NCI-H187 treated with DMSO at 0.1 percent for 48 hours (cell line): ENCODE measurements around the gene MAD1L1.

Experiments
- DNase-seq: peaks from one replicate; lab custom pipeline; 2025; lab: John Stamatoyannopoulos, UW

Gene MAD1L1

DNA sequence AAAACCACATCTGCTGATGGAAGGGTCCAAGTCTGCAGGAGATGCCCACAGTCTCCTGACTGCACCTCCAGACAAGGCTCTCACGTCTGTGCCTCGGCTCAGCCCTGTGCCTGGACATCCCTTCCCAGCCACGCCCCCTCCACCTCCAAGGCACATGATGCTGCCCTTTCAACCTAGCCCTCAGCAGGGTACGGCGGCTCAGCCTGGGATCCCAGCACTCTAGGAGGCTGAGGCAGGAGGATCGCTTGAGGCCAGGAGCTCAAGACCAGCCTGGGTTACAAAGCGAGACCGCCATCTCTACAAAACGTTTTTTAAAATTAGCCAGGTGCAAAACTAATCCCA, 14.3 kb downstream of the MAD1L1 start:
- DNase-seq, result no peak

DNA sequence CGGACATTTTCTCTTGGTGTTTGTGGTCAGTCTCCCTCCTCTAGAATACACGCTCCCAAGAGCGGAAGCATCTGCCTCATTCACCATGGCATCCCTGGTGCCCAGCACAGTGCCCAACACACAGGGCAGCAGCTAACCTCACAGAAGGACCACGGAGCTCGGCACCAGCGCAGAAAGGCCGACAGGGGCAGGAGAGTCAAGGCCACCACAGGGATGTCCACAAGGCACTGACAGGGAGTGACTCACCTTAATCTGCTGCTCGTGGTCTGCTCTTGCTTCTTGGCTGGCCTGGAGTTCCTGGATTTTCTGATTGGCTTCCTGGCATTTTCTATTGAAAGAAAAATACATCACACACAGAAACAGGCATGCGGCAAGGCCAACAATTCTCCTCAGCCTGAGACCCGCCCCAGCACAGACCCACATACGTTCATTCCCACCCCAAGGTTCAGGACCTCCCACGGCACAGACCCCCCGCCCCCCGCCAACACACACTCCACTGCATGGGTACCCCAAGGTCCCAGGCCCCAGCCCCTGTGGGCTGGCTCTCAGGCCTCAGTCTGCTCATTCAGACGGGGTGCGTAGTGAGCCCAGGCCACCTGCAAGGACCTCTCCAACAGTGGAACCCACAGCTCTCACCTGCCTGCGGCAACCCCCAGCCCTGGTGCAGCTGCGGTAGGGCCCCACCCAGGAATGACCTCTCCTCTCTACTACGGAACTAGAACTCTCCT, 14.9 kb downstream of the MAD1L1 start:
- DNase-seq, result no peak

DNA sequence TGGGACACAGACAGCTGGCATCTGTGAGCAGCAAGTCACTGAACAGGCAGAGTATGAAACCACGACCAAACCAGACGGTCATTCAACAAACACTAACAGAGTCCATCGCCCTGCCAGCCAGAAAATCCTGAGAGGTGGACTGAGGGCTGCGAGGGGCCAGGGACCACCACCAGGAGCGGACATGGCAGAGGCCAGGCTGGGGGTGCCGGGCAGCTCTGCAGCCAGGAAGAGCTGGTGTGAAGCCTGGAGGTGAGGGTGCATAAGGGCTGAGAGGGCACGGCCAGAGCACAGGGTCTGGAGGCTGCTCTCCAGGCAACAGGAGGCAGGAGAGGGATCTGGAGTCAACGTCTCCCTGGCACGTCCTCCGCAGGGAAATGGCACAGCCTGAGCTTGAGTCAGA, 15.5 kb downstream of the MAD1L1 start:
- DNase-seq, result no peak

DNA sequence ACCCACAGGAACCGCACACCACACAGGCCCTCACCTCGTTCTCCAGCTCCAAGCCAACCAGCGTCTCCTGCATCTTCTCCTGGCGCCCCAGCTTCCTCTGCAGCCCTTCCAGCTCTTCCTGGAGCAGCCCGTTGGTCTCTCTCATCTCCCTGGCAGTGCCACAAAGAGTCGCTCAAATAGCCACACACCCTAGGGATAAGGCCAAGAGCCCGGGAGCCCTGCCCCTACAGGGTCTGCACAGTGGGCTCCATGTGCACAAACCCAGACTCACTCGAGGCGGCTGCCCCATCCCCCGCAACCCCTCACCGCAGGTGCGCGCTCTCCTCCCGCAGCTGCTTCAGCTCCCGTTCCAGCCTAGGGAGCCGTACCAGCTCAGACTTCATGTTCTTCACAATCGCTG, 16.9 kb downstream of the MAD1L1 start:
- DNase-seq, result no peak

DNA sequence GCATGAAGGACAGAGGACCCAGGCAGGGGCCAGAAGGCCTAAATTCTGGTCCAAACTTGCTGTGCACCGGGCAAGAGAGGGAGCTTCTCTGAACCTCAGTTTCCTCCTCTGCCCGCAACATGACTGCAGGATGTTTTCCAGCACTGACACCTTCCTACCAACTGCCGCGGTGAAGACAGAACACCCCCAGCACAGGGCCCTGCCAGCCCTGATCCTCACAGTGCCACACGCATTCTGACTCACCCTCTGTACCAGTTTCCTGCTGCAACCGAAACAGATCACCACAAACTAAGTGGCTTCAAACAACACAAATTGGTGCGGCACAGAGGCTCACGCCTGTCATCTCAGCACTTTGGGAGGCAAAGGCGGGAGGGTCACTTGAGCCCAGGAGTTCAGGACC, 18.1 kb downstream of the MAD1L1 start:
- DNase-seq, result no peak

DNA sequence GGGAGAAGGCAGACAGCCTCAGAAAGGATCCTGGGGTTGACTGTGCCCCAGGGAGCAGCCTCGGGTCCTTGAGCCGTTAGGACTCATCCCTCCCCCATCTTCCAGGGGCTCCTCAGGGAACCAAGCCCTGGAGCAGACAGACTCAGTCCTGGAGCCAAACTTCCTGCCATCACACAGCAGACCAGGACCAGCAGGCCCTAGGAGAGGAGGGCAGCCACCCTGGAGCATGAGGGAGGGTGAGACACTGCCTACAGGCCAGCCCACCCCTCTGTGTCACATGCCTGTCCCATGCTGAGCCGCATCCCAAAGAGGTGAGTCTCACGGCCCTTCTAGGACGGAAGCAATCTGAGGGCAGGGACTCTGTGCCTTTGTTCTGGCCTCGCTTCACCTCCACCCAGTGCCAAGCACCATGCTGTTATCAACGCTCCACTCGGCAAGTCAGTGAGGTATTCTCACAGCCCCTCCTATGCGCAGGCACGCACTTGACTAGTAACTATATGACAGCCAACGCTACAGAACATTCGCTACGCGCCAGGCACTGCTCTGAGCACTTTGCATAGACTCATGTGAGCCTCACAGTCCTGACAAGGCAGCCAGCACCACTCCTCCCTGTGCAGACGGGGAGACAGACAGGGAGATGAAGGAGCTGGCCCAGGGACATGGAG, 19.1 kb downstream of the MAD1L1 start:
- no peak for DNase-seq

DNA sequence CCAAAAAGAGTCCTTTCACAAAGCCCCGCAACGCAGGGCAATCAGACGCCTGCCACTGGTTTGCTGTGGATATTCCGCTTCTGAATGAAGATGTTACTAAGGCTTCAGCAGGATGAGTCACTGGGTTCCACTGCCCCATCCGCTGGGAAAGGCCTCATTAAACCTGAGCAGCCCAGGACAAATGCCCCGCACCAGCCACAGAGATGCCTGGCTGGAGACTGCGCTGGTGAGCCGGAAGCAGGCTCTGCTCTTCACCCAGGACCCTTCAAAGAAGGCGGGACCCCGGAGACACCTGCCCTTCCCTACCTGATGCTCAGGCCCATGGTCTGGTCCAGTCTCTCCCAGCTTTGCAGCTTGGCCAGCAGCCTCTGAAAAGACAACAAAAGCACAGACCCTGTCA, 19.8 kb downstream of the MAD1L1 start:
- DNase-seq, result no peak

DNA sequence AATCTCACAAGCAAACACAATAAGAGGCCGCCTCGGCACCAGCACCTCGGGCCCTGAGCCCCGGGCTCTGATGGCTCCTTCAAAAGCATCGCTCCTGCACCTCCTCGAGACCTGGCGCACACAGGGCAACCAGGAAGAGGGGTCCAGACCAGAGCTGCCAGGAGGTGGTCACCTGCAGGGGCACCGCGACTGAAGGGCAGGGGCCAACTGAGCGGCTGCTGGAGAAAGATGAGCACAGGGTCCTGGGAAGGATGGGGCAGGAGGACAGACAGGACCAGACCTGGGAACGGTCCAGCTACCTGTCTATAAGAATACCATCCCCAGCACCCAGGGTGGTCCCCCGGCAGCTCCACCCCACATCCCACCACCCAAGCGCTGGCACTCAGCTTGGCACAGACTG, 20.8 kb downstream of the MAD1L1 start:
- no peak for DNase-seq

DNA sequence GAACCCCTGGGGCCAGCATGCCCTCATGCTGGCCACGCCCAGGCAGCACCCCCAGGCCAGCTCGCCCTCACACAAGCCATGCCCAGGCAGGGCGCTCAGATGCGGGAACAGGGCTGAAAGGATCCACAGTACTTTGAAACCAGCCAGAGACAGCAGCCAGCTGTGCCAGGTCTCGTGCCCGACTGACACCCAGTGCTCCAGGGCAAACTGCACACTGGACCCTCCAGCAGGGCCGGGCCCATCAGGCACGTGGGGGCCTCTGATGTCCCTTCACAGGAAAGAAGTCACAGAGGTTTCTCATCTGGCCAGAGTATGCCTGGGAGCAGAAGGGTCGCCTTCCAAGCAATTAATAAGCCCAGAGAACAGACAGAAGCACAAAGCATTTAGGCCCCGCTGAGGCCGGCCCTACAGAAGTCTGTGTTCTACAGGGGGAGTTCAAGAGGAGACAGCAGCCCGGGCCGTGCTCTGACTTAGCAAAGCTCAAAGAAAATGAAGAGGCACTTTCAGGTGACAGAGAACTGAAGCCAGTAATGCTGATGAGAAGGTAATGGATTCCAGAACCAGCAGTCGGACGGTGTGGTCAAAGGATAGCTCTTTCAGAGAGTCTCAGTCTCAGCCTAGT, 21.4 kb downstream of the MAD1L1 start:
- no peak for DNase-seq

DNA sequence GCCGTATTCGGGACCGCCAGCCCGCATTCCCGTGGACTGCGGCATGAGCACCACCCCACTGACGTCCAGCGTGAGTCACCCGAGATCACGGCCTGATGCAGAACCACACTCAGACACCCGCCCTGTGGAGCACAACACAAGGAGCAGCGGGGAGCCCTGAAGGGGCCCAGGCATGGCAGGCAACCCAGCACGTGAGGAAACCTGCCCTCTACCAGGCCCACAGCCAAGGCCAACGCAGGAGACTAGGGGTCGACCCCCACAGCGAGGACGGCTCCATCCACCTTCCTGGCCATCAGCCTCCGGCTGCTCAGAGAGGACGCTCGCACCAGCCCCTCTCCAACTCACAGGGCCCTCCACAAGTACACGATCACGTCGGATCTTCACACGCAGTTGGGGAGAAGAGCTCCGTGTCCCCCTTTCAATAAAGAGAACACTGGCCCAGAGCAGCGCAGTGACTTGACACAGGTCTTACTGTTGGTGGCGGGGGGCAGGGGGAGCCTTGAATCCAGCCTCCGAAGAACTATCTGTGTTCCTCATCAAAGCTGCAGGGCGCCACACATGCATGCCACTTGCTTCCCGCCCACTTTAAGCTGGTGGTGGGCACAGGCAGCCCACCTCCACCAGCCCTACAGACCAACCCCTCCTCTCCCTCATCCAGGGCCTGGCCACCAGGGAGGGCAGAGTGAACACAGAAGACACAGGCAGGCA, 22.0 kb downstream of the MAD1L1 start:
- DNase-seq, result no peak

DNA sequence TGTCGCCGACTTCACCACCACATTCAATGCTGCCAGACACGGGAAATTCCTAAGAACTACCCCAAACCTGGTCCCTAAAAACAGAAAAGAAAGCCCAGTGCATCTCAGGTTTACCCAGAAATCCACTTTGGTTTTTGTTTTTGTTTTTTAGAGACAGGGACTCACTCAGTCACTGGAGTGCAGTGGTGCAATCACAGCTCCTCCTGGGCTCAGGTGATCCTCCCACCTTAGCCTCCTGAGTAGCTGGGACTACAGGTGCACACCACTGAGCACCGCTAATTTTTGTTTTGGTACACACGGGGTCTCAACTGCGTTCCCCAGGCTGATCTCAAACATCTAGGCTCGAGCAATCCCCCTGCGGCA, 22.8 kb downstream of the MAD1L1 start:
- no peak for DNase-seq

DNA sequence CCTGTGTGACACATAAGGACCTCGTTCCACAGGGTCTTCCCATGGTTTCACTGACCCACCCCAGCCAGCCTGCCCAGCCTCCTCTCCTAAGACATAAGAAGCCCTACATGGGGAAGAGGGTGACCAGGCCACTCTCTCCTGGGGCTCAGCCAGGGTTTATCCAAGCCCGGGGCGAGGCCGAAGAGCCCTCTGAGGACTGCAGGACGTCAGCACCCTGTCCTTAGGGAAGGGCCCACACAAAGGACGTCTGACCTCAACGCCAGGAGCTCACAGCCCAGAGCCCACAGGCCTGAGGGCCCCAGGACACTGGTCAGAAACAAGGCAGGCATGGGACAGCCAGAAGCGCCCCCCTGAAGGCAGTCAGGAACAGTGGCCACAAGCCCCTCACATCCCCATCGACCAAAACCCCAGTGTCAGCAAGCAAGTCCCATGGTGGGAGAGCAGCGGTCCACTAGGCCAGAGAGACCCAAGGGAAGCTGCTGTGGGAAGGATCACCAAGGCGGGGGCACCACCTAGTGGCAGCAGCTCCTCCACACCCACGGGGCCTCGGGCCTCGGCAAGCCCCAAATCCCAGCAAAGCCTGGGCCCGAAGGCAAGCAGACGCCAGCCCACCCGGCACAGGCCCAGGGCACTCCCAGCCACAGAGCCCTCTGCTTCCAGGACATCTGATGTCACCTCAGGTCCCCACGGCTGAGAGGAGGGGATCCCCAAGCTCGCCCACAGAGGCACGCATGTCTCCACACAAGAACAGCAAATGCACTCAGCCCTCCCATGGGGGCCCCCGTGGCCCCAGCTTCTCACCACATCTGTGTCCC, 23.4 kb downstream of the MAD1L1 start:
- DNase-seq, result no peak

DNA sequence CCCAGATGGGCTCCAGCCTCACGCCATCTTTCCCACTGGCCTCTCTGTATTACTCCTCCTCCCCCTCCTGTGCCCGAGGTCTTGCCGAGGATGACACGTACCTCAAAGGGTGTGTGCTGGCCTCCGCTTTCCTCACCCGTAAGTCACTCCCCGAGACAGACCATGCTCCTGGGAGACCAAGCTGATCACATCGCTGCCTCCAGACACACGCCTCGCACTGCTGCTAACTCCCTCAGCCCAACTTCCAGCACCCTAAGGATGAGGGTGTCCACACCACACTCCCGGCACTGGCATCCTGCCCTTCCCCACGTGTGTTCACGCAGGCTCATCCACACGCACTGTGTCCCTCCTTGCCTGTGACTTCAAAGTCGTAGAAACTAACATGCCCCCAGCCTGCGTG, 24.0 kb downstream of the MAD1L1 start:
- no peak for DNase-seq

DNA sequence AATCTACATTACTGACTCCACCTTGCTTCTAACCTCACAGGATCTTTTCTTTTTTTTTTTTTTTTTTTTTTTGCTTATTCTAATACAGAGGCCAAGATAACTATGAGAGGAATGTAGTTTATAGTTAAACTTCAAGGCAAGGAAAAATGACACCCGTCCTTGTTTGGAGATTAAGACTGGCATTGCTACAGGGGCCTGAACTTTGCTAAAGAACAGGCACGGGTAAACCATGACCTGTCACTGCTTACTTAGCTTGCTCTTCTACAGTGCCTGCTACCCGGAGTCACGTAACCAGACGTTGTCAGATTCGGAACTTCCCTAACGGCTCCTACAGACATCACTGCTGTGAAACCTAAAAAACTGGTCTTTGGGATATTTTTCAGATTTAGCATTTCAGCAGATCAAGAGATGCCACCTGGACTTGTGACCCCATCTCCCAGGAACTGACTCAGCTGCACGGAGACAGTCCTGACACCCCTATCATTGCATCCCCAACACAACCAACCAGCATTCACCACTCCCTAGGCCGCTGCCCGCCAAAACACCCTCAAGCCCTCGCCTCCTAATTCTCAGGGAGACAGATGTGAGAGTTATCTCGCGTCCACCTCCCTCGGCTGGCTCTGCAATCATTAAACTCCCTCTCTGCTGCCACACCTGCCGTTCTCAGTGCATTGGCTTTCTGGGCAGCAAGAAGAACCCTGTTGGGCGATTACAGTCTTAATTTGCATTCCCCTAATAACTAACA, 27.5 kb downstream of the MAD1L1 start:
- DNase-seq, result no peak

DNA sequence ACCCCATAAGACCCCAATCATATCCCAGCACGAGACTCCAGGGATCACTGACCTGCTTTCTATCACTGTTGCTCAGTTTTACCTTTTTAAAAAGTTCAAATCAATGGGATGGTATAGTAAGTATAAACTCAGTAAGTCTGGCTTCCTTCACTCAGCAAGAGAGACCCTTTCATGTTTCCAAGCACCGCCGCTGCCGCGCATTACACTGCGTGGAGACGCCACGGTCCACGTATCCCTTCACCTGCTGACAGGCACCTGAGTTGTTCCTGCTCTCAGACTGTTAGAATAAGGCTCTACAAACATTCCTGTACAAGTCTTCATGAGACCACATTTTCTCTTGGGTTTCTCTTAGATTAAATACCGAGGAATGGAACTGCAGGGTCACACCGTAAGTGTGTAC, 28.3 kb downstream of the MAD1L1 start:
- no peak for DNase-seq

DNA sequence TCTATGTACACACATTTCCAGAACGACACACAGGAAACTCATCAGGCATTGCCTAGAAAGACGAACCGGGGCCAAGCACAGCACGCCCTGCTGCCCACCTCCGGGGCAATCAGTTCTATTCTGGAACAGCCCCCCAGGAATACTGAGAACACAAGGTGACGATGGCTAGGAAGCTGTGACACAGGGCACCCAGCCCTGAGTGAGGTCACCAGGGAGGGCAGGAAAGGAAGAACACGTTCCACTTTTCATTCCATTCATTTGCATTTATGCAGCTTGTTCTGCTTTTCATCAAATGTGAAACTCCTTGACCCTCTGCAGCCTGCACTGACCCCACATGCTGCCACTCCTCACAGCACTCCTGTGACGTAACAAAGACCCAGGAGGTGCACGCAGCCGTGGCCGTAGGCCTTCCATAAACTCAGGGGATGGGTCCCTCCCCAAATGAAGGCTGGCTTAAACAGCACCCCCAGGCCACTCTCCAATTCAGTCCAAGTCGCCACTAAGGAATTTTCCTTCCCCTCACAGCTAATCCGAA, 28.9 kb downstream of the MAD1L1 start:
- no peak for DNase-seq

DNA sequence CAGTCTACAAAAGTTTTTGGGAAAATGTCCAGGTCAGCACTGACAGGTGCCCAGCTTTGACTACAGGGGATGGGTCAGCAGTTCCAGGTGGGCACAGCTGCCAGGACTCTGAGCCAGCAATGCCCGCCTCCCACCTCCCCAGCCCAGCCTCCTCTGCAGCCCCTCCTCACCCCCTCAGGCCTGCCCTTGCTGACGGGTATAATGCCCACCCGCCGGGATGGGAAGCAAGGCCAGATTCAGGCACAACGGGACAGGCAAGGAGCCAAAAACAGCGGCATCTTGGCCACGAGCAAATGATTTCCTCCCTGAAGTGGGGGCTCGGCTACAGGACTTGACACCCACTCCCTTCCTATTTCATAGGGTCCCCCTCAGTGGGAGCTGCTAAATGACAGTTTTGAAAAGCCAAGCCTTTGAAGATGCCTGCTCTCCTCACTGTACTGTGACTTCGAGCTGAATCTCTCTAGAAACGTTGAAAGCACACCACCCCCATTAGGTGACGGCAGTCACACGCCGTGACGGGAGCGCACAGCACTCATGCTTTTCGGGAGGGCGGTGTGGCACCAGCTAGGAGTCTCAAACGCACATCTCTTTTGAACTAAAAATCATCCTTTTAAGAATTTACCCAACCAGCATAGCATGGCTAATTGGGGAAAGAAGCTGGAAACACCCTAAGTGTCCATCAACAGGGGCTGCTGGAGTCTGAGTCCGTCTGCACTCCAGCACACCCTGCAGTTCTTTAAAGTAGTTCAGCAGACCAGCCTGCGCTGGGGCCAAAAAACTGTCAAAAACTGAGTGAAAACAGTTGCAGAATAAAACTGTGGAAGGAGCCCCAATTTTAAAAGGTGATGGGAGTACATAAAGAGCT, 29.6 kb downstream of the MAD1L1 start:
- DNase-seq, result no peak

DNA sequence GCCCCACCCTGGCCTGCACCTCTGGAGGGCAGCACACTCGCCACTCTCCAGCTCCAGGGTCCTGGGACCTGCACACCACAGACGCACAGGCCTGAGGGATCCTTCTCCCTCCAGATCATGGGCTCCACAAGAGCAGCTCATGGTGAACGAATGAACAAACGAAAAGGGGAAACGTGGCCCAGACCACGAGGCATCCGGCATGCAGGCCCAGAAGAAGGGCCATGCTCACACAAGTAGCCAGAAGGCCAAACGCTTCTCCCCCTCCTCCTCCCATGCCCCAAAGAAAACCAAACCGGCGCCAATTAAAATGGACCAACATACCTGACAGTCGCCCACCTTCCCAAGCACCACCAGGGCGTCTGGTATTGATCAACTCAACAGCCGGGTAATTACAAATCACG, 30.4 kb downstream of the MAD1L1 start:
- DNase-seq, result no peak

DNA sequence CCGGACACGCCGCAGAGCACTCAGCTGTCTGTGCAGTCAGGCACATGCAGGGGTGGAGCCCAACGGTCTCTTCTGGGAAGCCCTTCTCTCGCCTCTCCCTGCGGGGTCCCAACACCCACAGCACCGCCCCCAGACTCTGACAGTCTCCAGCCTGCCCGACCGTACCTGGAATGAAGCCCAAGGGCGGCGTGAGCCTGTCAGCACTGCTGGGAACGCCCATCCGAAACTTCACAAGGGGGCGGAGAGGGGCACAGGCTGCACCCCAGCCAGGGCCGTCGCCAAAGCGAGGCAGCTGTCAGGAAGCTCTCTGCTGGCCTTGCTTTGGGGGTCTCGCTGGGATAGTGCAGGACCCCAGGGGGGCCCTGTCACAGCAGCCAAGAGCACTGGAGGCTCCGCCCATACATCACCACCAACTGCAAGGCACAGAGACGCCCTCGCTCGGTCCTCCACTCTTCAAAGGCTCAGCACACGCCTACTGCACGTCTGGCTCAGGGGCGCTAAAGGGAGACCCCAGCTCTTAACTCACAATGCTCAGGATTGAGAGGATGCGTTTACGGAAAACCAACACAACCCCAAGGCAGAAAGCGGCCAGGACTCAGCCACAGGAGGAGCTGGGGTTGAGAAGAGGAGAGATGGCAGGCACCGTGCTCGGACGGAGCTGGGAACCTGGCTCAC, 30.9 kb downstream of the MAD1L1 start:
- no peak for DNase-seq

DNA sequence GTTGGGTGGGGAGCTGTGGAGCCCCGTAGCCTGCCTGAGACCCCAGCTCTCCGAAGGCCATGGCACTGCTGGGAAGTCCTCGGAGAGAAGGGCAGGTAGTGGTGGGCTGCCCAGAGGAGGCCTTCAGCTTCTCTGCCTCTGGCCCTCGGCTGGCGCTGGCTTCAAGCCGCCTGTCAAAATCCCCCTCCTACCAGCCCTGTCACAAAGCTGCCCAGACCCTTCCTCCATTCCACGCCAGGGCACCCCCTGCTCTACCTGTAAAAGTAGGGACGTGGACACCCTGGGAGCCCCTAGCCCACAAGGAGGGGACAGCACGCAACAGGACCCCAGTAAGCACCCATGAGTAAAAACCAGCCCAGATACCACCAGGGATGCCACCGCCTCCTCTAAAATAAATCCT, 31.6 kb downstream of the MAD1L1 start:
- DNase-seq, result no peak
